HG02763 (cell line): ENCODE data around the gene OSCAR.
A peak's percentile ranks its signal among the peaks of the same experiment; 100 is the strongest.

Experiments used
- ATAC-seq: cut with Tn5 transposase; IDR thresholded peaks from one replicate; pipeline ENCODE4 v1.9.1; 2021; ENCODE audit warnings: mild to moderate bottlenecking, moderate library complexity; ENCODE audit not compliant: unreplicated experiment

Gene OSCAR, protein sequence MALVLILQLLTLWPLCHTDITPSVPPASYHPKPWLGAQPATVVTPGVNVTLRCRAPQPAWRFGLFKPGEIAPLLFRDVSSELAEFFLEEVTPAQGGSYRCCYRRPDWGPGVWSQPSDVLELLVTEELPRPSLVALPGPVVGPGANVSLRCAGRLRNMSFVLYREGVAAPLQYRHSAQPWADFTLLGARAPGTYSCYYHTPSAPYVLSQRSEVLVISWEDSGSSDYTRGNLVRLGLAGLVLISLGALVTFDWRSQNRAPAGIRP

DNA sequence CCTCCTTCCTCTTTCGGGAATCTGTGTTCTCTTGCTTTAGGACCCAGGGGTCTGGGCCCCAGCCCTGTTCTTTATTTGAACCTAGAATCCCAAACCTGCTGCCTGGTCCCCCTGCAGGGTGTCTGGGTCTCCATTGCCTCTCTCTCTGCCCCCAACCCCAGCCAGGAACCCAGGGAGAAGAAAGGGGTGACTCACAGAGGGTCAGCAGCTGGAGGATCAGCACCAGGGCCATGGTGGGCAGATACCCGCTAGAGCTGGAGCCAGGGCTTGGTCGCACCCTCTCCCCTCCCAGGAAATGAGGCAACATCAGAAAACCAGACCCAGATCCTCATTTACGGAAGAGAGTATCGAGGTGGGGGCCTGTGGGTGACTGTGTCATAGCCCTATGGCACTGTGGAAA, at the start of gene OSCAR:
Gene OSCAR (minus strand): TSS at position 243 of the 400 bp plus-strand sequence. CDS start 11 bp downstream, at position 232.
- ATAC-seq = no peak

- no peak for ATAC-seq
These were observed 48.6 kb upstream of the OSCAR start for GRCh38 chr19:54149021-54149812.

- no peak for ATAC-seq
These were observed 47.6 kb upstream of the OSCAR start for GRCh38 chr19:54148158-54148557.

- ATAC-seq = no peak
These were observed 47.1 kb upstream of the OSCAR start for GRCh38 chr19:54147676-54148075.

- no peak for ATAC-seq
These were observed 45.0 kb upstream of the OSCAR start for GRCh38 chr19:54145541-54146158.

DNA sequence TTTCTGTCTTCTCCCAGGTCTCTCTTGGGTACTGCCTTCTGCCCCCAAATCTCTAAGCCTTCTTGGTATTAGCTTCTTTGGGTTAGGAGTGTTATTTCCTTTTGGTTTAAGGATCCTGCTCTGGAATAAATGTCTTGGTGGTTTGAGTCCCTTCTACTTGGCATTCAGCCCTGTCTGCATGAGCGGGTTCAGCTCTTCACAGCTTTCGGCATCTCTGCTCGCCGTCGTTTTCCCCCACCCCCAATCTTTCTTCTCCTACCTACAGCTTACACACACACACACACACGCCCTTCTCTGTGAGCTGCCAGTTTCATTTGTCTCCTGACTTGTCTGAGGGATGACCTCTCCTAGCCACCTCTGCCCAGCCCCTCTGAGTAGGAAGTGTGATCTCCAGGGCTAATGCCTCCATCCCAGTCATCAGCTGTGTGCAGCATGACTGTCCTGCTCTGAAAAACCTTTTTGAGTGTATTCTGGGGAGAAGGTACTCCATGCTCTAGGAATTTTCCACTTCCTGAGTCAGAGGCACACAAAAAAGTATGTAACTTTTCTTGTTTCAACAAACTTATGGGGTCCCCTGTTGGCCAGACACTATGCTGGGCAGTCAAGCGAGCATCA, 41.7 kb upstream of the OSCAR start:
- ATAC-seq = no peak

- ATAC-seq = no peak
These were observed 40.8 kb upstream of the OSCAR start for GRCh38 chr19:54141356-54141755.

DNA sequence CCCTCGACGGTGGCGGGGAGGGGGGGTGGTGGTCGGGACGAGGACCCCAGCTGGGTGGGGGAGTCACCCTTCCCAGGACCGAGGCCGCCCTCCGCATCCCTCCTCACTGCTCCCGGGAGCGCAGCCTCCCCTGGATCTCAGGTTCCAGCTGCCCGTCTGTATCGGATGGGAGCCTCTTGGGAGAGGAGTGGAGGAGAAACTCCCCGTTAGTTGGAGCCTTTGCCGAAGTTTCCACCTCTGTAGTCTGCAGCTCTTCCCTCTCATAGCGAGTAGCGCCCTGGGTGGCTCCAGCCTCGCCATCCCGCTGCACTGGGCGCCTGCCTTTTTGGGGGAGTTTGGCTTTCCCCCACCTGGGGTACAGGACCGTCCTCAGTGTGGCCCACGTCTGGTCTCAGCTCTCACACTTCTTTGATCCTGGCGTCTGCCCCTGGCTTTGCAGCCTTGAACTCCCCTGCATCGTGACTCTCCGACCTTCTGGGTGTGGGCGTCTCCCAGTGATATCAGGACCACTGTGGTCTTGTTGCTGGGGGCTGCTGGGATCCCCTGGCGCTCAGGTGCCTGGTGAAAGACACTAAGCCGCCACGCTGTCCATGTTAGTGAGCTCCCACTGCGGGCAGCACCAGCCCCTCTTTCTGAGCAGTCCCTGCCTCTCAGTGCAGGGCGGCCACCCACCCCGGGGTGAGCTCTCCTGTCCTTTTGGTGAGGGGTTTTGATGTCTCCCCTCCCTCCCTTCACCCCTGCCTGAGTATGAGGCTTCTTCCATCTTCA, 38.1 kb upstream of the OSCAR start:
- ATAC-seq = no peak

GRCh38 chr19:54137699-54138488, 37.3 kb upstream of the OSCAR start, which contains the start of gene CNOT3:
CNOT3 (plus strand) TSS chr19:54137762; CDS start chr19:54142979, 5,217 bp downstream.
- no peak for ATAC-seq

DNA sequence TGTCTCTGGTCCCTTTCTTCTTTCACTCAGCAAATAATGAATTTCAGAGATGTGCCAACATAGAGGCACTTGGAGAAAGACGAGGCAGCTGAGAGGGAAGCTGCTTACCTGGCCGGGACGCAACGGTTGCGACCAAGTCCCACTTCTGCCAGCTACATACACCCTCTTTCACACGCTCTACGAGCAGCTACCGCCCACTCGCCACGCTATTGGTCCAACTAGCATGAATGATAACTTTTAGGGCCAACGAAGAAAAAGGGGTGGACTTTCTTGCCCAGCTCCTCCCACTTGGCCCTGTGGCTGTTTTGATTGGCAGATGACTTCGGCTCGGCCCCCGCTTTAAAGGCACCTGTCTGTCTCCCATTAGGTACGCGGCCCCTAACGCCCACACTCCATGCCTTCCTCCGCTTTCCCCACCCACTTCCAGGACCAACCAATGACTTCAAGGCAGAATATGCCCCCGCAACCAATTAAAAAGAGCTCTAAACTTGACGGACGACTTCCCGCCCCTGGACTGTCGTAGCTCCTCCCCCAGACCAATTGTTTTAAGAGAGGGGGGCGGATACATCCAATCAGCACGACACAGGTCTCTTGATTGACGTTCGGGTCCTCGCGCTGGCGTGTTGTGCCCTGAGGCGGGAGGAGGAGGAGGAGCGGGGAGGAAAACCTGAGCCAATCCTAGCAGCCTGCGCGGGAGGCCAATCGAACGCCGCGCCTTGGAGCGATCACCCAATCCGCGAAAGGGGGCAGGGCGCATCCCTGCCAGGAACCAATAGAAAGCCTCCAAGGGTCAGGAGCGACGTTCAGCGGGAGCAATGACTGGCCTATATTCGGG, 36.5 kb upstream of the OSCAR start:
- ATAC-seq = peak; percentile 80

DNA sequence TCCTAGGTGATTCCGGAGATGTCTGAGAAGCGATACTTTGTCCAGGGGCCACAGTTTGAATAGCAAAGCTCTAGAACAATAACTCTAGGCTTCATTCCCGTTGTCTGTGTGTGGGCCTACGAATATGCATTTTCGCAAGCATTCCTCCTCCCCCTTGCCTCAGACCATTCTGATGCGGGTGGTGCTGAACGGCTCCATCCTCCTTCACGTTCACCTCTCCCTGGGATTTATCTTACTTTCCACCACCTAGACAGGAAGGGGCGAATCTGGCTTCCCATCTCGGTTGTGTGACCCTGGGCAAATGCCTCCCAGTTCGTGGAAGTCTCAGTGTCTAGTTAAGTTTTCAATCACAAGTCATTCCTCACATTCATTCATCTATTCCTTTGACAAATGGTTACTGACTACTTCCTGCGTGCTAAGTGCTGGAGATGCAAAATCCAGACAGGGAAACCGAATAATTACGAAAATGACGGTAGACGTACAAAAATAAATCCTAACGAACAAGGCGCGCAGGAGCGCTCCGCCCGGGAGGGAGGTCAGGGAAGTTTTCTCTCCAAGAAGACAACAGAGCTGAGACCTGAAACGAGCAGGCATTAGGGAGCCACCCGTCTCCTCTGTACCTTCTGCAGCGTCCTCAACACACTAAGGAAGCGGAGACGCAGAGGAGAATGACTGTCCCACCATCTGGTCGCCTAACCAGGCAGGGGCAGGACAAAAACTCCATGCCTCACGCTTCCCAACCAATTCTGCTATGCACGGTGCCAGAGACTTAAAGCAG, 35.7 kb upstream of the OSCAR start:
- ATAC-seq = no peak

DNA sequence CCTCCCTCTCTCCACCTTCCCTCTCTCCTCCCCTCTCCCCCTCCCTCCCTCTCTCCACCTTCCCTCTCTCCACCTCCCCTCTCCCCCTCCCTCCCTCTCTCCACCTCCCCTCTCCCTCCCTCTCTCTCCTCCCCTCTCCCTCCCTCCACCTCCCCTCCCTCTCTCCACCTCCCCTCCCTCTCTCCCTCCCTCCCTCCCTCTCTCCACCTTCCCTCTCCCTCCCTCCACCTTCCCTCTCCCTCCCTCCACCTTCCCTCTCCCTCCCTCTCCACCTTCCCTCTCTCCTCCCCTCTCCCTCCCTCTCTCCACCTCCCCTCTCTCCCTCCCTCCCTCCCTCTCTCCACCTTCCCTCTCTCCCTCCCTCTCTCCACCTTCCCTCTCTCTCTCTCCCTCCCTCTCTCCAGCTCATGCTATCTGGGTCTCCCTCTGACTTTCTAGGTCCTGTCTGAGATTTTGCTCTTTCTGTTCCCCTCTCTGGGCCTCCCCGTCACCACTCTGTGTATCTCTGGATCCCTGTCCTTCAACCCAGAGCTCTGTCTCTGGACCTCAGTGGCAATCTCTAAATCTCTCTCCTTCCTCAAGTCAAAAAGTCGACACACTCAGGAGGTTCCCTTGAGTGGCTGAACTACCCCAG, 33.5 kb upstream of the OSCAR start:
- no peak for ATAC-seq

DNA sequence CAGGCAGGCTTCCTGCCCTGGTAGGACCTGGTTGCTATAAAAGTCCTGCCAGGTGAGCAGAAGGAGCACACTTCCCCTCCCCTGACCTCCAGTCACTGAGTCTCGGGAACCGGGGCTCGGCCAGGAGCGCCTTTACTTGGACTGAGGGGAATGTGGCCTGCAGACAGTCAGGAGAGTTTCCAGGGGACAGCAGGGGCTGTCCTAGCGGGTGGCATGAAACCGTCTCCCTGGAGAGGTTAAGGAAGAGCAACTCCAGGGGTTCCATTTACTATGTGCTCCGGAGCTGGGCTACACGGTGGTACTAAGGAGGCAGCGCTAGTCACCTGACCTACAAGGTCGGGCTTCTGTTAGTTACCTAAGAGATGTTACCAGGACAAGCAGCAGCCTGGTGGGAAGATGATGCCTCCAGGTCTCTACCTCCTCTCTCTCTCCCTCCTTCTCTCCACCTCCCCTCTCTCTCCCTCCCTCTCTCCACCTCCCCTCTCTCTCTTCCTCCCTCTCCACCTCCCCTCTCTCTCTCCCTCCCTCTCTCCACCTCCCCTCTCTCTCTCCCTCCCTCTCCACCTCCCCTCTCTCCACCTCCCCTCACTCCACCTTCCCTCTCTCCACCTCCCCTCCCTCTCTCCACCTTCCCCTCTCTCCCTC, 32.8 kb upstream of the OSCAR start:
- ATAC-seq = no peak

GRCh38 chr19:54129617-54129996, 29.0 kb upstream of the OSCAR start:
- ATAC-seq = no peak

- ATAC-seq = no peak
These were observed 28.4 kb upstream of the OSCAR start for GRCh38 chr19:54128796-54129616.

DNA sequence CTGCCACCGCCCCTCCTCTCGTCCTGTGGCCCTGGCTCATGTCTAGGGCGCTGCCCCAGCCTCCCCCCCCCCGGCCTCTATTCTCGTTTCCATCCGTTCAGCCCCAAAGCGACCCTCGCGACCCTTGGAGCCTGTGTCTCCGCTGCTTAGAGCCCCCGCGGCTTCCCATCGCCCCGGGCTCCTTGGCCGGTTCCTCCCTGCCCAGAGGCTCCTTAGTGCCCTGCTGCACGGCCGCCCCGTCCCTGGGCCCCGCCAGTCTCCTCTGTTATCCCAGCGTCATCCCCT, 27.8 kb upstream of the OSCAR start:
- ATAC-seq = no peak
